OCI-M2 (cell line): ENCODE results near the gene USP44.
"Not testable (repeated sequence)": the region's sequence is repeated elsewhere in the genome, so short reads cannot be mapped to it uniquely, and the experiment has no call there.

Experiments used
- DNase-seq: peaks from one replicate; lab custom pipeline; 2025; ENCODE audit not compliant: unreplicated experiment; lab: John Stamatoyannopoulos, UW

Gene USP44

DNA sequence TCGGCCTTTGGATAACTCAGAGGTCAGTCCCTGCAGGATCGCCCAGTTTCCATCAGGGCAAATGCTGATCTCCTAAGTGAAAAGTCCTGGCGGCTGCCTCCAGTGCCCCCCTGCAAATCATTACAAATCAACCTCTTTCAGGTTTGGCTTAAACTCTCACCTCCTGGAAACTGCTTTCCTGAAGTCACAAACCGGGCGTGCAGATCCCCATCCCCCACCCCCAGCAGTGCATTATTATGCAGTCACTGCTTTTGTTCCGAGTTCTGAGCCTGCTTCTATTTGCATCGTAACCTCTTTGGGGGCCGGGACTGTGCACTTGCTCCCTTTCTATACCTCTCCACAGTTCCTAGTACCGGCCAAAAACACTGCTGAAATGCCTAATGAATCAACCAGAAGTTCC is at the start of gene USP44:
Gene USP44 (minus strand): TSS at position 172 of the 400 bp plus-strand sequence. CDS start 17,220 bp downstream, outside the sequence.
- DNase-seq = no peak

- DNase-seq = no peak
These were observed 49.3 kb upstream of the USP44 start for GRCh38 chr12:95600567-95600966.

DNA sequence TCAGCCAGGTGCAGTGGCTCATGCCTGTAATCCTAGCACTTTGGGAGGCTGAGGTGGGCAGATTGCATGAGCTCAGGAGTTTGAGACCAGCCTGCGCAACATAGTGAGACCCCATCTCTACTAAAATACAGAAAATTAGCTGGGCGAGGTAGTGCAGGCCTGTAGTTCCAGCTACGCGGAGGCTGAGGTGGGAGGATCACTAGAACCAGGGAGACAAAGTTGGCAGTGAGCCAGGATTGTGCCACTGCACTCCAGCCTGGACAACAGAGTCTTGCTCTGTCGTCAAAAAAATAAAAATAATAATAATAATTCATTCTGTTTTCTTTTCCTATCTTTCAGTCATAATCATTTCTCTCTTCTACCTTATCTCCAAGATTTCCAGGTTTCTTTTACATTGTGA is 48.6 kb upstream of the USP44 start:
- DNase-seq = no peak

- DNase-seq = no peak
These were observed 42.9 kb upstream of the USP44 start for GRCh38 chr12:95594136-95594535.

DNA sequence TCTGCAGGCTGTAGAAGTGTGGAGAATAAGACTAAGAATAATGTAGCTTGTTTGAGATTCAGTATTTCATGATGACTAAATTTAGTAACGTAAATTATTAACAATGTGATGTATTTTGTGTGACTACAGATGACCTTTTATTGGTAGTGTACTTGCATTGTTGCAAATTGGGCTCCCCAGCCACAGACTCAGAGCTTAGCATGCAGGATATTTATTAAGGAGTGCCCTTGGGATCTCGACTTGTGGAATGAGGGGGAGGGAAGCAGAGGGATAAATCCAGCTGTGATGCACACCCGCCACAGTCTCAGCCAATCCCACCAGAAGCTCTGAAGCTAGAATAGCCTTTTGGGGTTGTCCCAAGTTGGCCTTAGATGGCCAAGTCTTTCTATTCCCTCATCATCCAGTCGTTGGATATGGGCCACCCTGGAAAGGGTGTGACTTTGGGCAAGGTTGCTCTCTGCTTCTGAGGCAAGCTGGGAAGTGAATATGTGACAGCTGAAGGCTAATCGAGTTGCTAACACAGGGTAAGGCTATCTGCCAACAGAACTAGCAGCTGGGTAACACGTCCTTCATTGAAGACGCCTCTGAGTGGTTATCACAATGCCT is 42.1 kb upstream of the USP44 start:
- no peak for DNase-seq

DNA sequence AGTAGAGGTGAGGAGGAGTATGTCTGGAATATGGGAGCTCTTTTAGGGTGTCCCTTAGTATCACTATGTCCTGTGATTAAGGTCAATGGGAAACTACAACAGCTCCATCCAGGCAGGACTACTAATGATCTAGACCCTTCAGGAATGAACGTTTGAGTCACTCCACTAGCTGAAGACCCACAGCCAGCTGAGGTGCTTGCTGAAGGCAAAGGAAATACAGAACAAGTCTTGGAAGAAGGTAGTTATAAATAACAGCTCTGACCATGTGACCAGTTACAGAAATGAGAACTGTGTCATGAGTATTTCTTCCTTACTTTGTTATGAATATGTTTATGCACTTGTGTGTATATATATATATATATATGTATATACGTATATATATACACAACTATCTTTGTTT is 40.5 kb upstream of the USP44 start:
- no peak for DNase-seq

- DNase-seq = no peak
These were observed 39.5 kb upstream of the USP44 start for GRCh38 chr12:95590775-95591174.

DNA sequence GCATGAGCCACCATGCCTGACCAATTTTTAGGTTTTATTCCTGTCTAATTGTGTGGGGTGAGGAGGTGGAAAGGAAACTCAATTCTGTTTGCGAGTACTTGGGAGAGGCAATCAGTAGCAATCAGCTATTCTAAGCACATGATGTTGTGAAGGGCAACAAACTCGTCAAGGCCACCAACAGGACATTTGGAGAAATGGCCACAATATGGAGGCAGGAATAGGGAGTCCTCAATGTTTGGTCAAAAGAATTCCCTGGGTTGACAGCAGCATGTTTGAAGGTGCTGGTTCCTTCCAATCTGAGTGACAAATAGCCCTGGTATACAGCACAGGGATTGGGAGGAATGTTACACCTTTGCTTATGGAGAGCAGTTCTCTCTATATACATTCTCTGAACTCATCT is 32.7 kb upstream of the USP44 start:
- no peak for DNase-seq

GRCh38 chr12:95582230-95583058 is 31.2 kb upstream of the USP44 start:
- DNase-seq = no peak

- no peak for DNase-seq
These were observed 26.5 kb upstream of the USP44 start for GRCh38 chr12:95577820-95578219.

DNA sequence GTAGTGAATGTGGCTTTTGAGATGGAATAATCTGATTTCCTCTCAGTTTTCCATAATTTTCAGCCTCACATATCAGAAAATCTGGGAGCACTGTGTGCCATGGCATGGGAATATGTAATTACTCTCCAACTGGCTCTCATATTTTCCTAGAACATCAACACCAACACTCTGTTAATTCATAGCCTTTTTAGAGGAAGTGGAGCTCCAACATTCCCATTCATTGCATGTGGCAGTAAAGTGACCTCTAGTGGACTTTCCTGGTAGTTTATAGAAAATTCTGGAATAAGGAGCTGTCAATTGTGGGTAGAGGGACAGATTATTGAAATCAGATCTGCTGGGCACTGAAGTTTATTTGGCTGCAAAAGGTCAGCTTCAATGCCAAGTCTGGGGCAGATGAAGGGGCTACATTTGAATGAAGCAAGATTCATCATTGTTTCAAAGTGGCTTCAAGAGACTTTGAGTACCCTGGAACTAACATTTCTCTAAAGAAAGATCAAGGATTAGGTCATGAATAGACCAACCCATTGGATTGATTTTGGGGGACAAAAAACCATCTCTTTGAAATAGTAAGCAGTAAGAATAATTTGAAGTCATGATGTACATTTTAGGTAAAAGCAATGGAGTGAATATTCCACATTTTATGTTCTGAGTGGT is 23.6 kb upstream of the USP44 start:
- no peak for DNase-seq

DNA sequence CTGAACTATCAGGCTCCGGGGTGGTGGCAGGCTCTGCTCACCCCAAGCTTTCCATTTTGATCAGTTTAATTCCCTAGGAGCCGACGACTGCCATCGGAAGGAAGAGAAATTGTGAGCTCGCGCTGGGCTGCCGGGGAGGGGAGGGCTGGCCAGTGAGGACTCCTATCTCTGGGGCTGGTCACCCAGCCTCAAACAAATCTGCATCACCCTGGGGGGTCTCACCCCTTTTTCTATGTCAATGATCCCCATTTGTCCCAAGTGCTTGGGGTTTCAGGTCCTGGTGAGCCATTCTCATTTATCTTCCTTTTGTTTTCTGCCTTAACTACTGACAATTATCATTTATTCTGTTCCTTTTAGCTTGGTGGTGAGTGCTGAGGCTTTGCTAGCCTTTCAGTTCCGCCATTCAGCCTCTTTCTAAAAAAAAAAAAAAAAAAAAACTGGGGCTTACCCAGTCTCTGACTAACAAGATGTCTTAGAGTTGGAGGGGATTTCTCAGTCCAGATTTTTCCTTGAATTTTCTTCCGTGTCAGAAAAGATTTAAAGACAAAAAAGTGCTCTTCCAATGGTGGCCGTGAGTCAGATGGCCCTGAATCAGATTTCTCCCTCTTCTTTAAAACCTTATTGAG is 22.8 kb upstream of the USP44 start:
- DNase-seq = no peak

DNA sequence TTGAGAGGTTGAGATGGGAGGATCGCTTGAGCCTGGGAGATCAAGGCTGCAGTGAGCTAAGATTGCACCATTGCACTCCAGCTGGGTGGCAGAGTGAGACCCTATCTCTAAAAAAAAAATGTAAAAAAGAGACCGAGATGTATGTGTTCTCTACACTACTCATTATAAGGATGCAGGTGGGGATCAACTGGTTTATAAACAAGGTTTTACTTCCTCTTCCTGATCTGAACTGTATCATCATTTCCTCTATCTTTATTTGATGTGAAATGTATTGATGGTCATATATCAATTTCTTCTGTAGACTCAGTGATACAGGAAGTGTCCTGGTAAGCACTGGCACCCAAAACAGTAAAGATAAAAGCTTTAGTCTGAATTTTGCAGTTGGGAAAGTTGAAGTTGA is 20.1 kb upstream of the USP44 start:
- DNase-seq = no peak

GRCh38 chr12:95568045-95568444 is 16.8 kb upstream of the USP44 start:
- not testable (repeated sequence) for DNase-seq

DNA sequence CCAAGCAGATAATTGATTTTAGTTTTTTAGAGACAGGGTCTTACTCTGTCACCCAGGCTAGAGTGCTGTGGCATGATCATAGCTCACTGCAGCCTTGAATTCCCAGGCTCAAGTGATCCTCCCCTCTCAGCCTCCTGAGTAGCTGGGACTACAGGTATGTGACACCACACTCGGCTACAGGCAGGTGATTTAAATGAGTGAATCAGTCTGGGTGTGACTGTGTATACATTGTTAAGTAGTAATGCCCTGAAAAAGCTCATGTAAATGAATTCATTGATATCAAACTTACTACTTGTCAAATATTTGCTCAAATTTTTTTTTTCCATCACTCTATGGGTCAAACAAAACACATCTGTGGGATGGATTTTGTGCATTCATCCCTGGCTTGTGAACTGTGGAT is 6.3 kb upstream of the USP44 start:
- DNase-seq = no peak

- no peak for DNase-seq
These were observed 3.3 kb upstream of the USP44 start for GRCh38 chr12:95554532-95555071.

DNA sequence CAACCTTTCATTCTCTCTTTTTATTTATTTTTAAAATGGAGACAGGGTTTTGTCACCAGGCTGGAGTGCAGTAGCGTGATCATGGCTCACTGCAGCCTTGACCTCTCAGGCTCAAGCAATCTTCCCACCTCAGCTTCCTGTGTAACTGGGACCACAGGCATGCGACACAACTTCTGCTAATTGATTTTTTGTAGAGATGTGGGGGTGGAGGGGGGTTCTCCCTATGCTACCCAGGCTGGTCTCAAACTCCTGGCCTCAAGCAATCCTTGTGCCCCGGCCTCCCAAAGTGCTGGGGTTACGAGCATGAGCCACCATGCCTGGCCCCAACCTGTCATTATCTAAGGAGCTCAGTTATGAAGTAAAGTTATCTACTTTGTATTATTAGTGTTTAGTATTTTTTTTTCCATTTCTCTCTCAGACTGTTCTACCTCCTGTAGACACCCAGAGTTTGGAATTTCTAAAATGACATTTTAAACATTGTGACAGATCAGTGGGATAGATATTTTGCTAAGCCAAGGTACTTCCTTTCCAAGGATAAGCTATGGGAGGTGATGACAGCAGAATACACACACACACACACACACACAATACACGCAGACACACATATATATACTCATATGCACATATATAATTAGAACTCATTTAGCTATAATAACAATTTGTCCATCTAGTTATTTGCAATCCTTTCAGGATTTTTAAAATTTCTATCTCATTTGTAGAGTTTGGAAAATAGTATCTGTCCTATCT is 2.1 kb upstream of the USP44 start:
- DNase-seq = no peak

GRCh38 chr12:95551913-95552516 is 739 bp upstream of the USP44 start:
- DNase-seq = no peak

- no peak for DNase-seq
These were observed 1.7 kb downstream of the USP44 start for GRCh38 chr12:95549392-95550084.
